ENCODE data around the gene CBX6.

CBX6 gene

GRCh38 chr22:38837414-38837928, 34.5 kb downstream of the CBX6 start:
- no peak for DNase-seq

GRCh38 chr22:38835888-38836301, 36.1 kb downstream of the CBX6 start:
- peak; percentile 14 for DNase-seq

- no peak for DNase-seq
These were observed 37.0 kb downstream of the CBX6 start for GRCh38 chr22:38834991-38835390.

GRCh38 chr22:38834215-38834953, 37.6 kb downstream of the CBX6 start:
- DNase-seq, result no peak

- no peak for DNase-seq
These were observed 39.0 kb downstream of the CBX6 start for GRCh38 chr22:38833061-38833460.

GRCh38 chr22:38832005-38832978, 39.7 kb downstream of the CBX6 start:
- no peak for DNase-seq

- DNase-seq, result peak; percentile 51
These were observed 40.7 kb downstream of the CBX6 start for GRCh38 chr22:38831166-38831945.

- no peak for DNase-seq
These were observed 41.2 kb downstream of the CBX6 start for GRCh38 chr22:38830845-38831108.

GRCh38 chr22:38830026-38830844, 41.8 kb downstream of the CBX6 start:
- DNase-seq, result no peak

- no peak for DNase-seq
These were observed 42.5 kb downstream of the CBX6 start for GRCh38 chr22:38829485-38829884.

- DNase-seq, result no peak
These were observed 43.3 kb downstream of the CBX6 start for GRCh38 chr22:38828616-38829205.

- DNase-seq, result no peak
These were observed 43.8 kb downstream of the CBX6 start for GRCh38 chr22:38828191-38828590.

GRCh38 chr22:38827510-38827909, 44.5 kb downstream of the CBX6 start:
- DNase-seq, result no peak

GRCh38 chr22:38826801-38827200, 45.2 kb downstream of the CBX6 start:
- no peak for DNase-seq

GRCh38 chr22:38826386-38826785, 45.6 kb downstream of the CBX6 start:
- DNase-seq, result no peak

- peak; percentile 71 for DNase-seq
These were observed 47.4 kb downstream of the CBX6 start for GRCh38 chr22:38824585-38824984.

- DNase-seq, result no peak
These were observed 48.4 kb downstream of the CBX6 start for GRCh38 chr22:38823637-38824036.

GRCh38 chr22:38823076-38823475, 48.9 kb downstream of the CBX6 start:
- DNase-seq, result no peak

- no peak for DNase-seq
These were observed 52.0 kb downstream of the CBX6 start for GRCh38 chr22:38820020-38820419.

- no peak for DNase-seq
These were observed 52.6 kb downstream of the CBX6 start for GRCh38 chr22:38819387-38819940.

GRCh38 chr22:38817196-38817595, 54.8 kb downstream of the CBX6 start:
- no peak for DNase-seq

- DNase-seq, result no peak
These were observed 56.2 kb downstream of the CBX6 start for GRCh38 chr22:38815842-38816241.
